Measurements from ENCODE around the gene CLSTN1. TPM values are rescaled to one million over a fixed set of nuclear protein-coding genes. Genes with fewer than 3 reads are reported as not detected.

The CLSTN1 gene
- polyA plus RNA-seq, 3 donors, result 5.2 to 25.2 (median 5.3) TPM

GRCh38 chr1:9840176-9840575, 16.4 kb upstream of the CLSTN1 start:
- Mint-ChIP-seq H3K36me3 (no peaks in the 10 kb centered on the region), H3K27ac (no peak overlapping the region), H3K4me1 (peaks cover 4% of the 10 kb centered on the region), H3K9me3 (peaks cover 0 to 8% (median 6%) of the 10 kb centered on the region in 7 donors), H3K4me3 (no peak overlapping the region), H3K27me3 (ENCODE audit: low read depth in 3 of 3) (peaks cover 1 to 7% (median 6%) of the 10 kb centered on the region in 3 donors)
- H3K9me3 ChIP-seq (replicated peaks in 1 of 2; ENCODE audit: control insufficient read depth in 1 of 2, insufficient read depth in 1 of 2, low read length in 2 of 2), result no peaks in the 10 kb centered on the region
- no peaks in the 10 kb centered on the region for H4K20me1 ChIP-seq (ENCODE audit: insufficient read depth, low read length)
- intact Hi-C loops (cut with micrococcal nuclease), result no loop called here
- no peak overlapping the region for H3K27ac ChIP-seq (ENCODE audit: low read depth in 1 of 2, low read length in 2 of 2)
- H3K4me2 ChIP-seq (replicated peaks; ENCODE audit: extremely low read depth, low read length, poor library complexity, severe bottlenecking), result no peak overlapping the region
- WGBS (ENCODE audit: insufficient coverage), result 100% methylated on average over 2 of the region's 3 CpGs
- no peaks in the 10 kb centered on the region for H3K79me2 ChIP-seq (ENCODE audit: insufficient read depth, low read length)
- no peaks in the 10 kb centered on the region for H3K27me3 ChIP-seq (ENCODE audit: control insufficient read depth in 2 of 2, insufficient read depth in 2 of 2, low read length in 2 of 2)
- no peak overlapping the region for H3K9ac ChIP-seq (ENCODE audit: insufficient read depth, low read length, poor library complexity, severe bottlenecking)
- no peaks in the 10 kb centered on the region for H3K36me3 ChIP-seq (replicated peaks in 1 of 2; ENCODE audit: control insufficient read depth in 1 of 2, insufficient read depth in 2 of 2, low read length in 2 of 2)
- no peaks in the 10 kb centered on the region for H3K4me1 ChIP-seq (ENCODE audit: control insufficient read depth in 1 of 2, insufficient read depth in 2 of 2, low read length in 2 of 2)
- no peak for DNase-seq
- H2AFZ ChIP-seq (ENCODE audit: insufficient read depth, low read depth, low read length, poor library complexity, severe bottlenecking), result no peak overlapping the region
- H3K4me3 ChIP-seq (replicated peaks in 1 of 3; ENCODE audit: low read depth in 2 of 3, low read length in 3 of 3), result no peak overlapping the region
- TF ChIP-seq, protein P1, sequence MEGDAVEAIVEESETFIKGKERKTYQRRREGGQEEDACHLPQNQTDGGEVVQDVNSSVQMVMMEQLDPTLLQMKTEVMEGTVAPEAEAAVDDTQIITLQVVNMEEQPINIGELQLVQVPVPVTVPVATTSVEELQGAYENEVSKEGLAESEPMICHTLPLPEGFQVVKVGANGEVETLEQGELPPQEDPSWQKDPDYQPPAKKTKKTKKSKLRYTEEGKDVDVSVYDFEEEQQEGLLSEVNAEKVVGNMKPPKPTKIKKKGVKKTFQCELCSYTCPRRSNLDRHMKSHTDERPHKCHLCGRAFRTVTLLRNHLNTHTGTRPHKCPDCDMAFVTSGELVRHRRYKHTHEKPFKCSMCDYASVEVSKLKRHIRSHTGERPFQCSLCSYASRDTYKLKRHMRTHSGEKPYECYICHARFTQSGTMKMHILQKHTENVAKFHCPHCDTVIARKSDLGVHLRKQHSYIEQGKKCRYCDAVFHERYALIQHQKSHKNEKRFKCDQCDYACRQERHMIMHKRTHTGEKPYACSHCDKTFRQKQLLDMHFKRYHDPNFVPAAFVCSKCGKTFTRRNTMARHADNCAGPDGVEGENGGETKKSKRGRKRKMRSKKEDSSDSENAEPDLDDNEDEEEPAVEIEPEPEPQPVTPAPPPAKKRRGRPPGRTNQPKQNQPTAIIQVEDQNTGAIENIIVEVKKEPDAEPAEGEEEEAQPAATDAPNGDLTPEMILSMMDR (IDR thresholded peaks at IDR 0.05), result no peak

- no peaks in the 10 kb centered on the region for H3K36me3 Mint-ChIP-seq
- TF ChIP-seq, protein P1 (IDR thresholded peaks at IDR 0.05), result no peak
- peaks cover 7% of the 10 kb centered on the region for H3K4me1 Mint-ChIP-seq
- peaks cover 1 to 7% (median 6%) of the 10 kb centered on the region in 3 donors for H3K27me3 Mint-ChIP-seq (ENCODE audit: low read depth in 3 of 3)
- Histone ChIP-seq H3K4me3 (replicated peaks in 1 of 3; ENCODE audit: low read depth in 2 of 3, low read length in 3 of 3) (no peak overlapping the region), H3K4me1 (ENCODE audit: control insufficient read depth in 1 of 2, insufficient read depth in 2 of 2, low read length in 2 of 2) (no peaks in the 10 kb centered on the region), H2AFZ (ENCODE audit: insufficient read depth, low read depth, low read length, poor library complexity, severe bottlenecking) (no peak overlapping the region), H3K27me3 (ENCODE audit: control insufficient read depth in 2 of 2, insufficient read depth in 2 of 2, low read length in 2 of 2) (no peaks in the 10 kb centered on the region), H3K36me3 (replicated peaks in 1 of 2; ENCODE audit: control insufficient read depth in 1 of 2, insufficient read depth in 2 of 2, low read length in 2 of 2) (no peaks in the 10 kb centered on the region), H4K20me1 (ENCODE audit: insufficient read depth, low read length) (no peaks in the 10 kb centered on the region), H3K79me2 (ENCODE audit: insufficient read depth, low read length) (no peaks in the 10 kb centered on the region), H3K9ac (ENCODE audit: insufficient read depth, low read length, poor library complexity, severe bottlenecking) (no peak overlapping the region), H3K27ac (ENCODE audit: low read depth in 1 of 2, low read length in 2 of 2) (no peak overlapping the region), H3K4me2 (replicated peaks; ENCODE audit: extremely low read depth, low read length, poor library complexity, severe bottlenecking) (no peak overlapping the region), H3K9me3 (replicated peaks in 1 of 2; ENCODE audit: control insufficient read depth in 1 of 2, insufficient read depth in 1 of 2, low read length in 2 of 2) (no peaks in the 10 kb centered on the region)
- H3K9me3 Mint-ChIP-seq, result peaks cover 0 to 8% (median 6%) of the 10 kb centered on the region in 7 donors
- WGBS (ENCODE audit: insufficient coverage), result 95% methylated on average over 9 of the region's 10 CpGs
- intact Hi-C loops (cut with micrococcal nuclease), result no loop called here
- no peak overlapping the region for H3K27ac Mint-ChIP-seq
- H3K4me3 Mint-ChIP-seq, result no peak overlapping the region
- DNase-seq, result no peak
These were observed 15.2 kb upstream of the CLSTN1 start for GRCh38 chr1:9838946-9839345.

Measured in CD14-positive monocyte (primary cell).